Hematopoietic multipotent progenitor cell treated with erythropoietin and hydrocortisone succinate and interleukin-3 and kit ligand, for 17 days (in vitro differentiated cells): ENCODE data around the gene TADA3.

ENCODE experiments used
- DNase-seq: peaks from one replicate; pipeline ENCODE4 v3.0.0-alpha.2; 2015; ENCODE audit warnings: low spot score

TADA3 gene, protein sequence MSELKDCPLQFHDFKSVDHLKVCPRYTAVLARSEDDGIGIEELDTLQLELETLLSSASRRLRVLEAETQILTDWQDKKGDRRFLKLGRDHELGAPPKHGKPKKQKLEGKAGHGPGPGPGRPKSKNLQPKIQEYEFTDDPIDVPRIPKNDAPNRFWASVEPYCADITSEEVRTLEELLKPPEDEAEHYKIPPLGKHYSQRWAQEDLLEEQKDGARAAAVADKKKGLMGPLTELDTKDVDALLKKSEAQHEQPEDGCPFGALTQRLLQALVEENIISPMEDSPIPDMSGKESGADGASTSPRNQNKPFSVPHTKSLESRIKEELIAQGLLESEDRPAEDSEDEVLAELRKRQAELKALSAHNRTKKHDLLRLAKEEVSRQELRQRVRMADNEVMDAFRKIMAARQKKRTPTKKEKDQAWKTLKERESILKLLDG

GRCh38 chr3:9792405-9793160 lies at the start of gene TADA3, which contains the start of gene ARPC4:
TSS of gene TADA3 (minus strand) at chr3:9792473. CDS start at chr3:9791466, 1,007 bp downstream.
TSS of gene ARPC4 (plus strand) at chr3:9793082. CDS start at chr3:9793122, 40 bp downstream.
- DNase-seq: peak; percentile 97

DNA sequence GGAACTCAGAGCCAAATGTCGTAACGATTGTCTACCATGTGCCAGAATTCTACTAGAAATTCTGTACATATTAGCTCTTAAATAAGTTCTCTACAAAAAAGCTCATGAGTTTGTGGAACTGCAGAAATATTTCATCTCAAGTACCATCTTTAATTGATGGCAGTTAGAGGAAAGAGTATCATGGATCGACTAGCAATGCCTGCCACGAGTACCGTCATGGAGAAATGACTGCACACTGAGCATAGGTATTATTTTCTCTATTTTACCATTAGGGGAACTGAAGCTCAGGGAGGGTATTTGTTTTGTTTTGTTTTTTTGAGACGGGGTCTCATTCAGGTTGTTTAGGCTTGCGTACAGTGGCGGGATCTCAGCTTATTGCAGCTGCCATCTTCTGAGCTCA lies 48.7 kb upstream of the TADA3 start:
- DNase-seq: no peak

GRCh38 chr3:9838856-9839255 lies 46.6 kb upstream of the TADA3 start:
- no peak for DNase-seq

- no peak for DNase-seq
These were observed 45.7 kb upstream of the TADA3 start for GRCh38 chr3:9837701-9838582.

DNA sequence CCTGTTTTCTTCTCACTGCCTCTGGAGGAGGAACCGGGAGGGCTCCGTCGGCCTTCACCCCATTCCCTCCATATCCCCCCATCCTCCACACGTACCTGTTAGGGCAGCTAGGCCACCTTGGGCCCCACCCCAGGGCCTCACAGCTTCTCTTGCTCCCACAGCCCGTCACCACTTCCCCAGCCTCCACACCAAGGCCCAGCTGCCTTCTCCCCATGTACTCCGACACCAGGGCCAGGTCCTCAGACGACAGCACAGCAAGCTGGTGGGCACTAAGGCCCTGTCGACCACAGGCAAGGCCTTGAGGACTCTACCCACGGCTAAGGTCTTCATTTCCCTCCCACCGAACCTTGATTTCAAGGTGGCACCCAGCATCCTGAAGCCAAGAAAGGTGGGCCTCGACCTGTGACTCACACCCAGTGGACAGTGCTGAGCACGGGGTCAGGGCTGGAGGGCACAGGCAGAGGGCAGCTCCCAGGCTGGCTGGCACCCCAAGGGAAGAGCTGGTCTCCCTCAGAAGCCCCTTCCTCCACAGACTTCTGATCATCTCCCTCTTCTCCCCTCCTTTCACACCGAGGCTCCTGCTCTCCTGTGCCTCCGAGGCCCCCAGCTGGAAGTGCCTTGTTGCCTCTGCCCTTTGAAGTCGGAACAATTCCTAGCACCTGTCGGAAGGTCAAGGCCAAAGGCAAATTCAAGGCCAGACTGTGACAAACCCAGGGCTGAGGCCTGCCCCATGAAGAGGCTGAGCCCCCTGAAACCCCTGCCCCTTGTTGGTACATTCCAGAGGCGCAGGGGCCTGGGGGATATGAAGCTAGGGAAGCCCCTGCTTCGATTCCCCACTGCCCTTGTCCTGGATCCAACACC lies 42.5 kb upstream of the TADA3 start:
- no peak for DNase-seq

GRCh38 chr3:9833078-9833477 lies 40.8 kb upstream of the TADA3 start:
- DNase-seq: no peak

DNA sequence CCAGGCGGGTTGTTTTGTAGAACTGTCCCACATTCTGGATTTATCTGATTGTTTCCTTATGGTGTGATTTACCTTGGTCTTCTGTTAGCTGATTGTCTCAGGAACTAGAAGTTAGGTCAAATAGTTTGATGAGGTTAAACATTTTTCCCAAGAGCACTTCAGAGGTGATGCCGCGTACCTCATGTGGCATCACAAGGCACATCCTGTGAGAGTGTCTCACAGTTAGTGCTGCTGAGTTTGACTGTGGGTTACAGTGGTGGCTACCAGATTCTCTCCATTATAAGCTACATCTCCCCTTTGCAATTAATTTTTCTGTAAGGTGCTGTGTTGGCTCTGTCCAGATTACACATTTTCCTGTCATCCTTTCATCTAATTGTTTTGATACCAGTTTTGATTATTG lies 39.0 kb upstream of the TADA3 start:
- DNase-seq: no peak

- no peak for DNase-seq
These were observed 36.8 kb upstream of the TADA3 start for GRCh38 chr3:9828801-9829755.

DNA sequence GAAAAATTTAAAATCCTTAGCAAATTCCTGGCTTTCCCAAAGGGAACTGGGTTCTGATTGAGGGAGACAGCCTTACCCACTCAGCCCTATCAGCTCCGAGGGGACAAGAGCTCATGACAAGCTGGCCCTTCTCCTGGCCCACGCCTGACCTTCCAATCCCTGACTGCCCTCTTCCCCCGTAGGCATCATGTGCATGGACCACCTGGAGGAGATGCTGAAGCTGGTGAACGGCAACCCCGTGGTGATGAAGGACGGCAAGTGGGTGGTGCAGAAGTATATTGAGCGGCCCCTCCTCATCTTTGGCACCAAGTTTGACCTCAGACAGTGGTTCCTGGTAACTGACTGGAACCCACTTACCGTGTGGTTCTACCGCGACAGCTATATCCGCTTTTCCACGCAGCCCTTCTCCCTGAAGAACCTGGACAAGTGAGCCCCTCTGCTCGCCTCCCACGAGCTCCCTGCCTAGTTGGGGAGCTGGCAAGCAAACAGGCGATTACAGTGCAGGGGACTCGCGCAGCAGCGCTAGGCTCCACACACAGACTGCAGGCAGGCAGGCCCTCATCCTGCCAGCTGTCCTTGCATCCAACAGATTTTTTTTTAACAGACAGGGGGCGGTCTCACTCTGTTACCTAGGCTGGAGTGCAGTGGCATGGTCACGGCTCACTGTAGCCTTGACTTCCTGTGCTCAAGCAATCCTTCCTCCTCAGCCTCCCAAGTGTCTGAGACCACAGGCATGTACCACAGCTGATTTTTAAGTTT lies 34.7 kb upstream of the TADA3 start:
- DNase-seq: peak; percentile 40

DNA sequence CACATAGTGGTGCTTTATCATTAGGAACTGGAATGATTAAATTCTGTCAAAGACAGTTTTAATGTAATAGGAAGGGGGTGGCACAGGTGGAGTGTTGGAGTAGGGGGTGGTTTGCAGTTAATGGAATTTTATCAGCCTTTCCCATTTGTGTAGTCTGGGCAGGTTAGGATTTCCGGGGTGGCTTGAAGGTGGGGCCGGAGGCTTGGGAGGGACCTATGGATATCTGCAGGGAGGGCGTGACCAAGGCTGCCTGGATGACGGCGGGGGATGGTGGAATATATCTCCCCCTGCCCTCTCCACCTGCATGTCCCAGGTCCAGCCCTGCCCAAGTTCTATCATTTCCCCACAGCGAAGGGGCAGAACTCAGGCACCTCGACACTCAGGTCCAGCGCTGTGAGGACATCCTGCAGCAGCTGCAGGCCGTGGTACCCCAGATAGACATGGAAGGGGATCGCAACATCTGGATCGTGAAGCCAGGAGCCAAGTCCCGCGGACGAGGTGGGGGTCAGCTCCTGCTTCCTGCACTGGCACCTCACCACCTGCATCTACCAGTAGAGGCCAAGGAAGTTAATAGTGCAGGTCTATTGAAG lies 33.3 kb upstream of the TADA3 start:
- no peak for DNase-seq

- no peak for DNase-seq
These were observed 28.7 kb upstream of the TADA3 start for GRCh38 chr3:9820946-9821345.

DNA sequence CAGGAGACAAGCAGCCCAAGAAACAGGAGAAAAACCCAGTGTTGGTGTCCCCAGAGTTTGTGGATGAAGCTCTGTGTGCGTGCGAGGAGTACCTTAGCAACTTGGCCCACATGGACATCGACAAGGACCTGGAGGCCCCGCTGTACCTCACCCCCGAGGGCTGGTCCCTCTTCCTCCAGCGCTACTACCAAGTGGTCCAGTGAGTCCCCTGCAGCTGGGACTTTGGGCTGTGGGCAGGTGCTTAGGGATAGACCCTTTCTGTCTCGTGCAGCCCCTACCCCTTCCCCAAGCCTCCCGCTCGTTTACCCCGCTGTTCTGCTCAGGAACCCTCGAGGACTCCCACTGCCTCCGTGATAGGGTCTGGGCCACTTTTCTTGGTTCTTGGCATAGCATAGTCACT lies 28.3 kb upstream of the TADA3 start:
- DNase-seq: no peak

- DNase-seq: no peak
These were observed 26.5 kb upstream of the TADA3 start for GRCh38 chr3:9818666-9819335.

- DNase-seq: no peak
These were observed 25.2 kb upstream of the TADA3 start for GRCh38 chr3:9817436-9817835.

DNA sequence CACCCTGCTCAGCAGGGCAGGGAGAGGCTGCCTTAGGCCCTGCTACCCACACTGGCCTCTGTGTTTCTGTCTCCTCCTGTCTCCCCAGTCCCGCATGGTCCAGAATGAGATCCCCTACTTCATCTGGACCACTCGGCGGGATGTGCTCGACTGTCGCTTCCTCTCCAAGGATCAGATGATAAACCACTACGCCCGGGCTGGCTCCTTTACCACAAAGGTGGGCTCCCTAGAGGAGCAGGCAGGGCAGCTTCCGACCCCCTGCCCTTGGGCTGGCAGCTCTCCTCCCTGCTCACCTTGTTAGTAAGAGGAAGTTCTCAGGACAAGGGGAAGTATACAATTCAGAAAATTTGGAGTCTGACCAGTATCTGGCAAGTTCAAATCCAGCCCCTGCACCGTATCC lies 23.7 kb upstream of the TADA3 start:
- no peak for DNase-seq

- DNase-seq: no peak
These were observed 20.7 kb upstream of the TADA3 start for GRCh38 chr3:9812870-9813483.

DNA sequence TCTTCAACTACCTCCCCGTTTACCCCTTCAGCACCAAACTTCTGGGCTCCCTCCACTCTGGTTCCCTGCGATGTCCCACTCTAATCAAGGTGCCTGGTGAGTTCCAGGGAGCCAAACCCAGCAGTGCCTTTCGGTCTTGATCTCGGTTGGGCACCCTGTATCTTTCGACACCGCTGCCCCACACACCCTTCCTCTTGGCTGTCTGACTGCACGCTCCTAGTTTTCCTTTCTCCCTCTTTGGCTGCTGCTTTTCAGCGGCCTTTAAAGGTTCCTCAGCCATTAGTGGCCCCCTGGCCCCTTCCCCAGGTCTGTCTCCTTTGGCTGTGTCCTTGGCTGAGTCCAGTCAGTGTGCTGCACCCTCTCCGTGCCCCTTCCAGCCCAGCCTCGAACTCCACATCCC lies 18.6 kb upstream of the TADA3 start:
- DNase-seq: no peak

GRCh38 chr3:9810433-9810770 lies 18.1 kb upstream of the TADA3 start:
- no peak for DNase-seq
